SK-N-MC (cell line): ENCODE measurements around the gene ING1.

Source experiments
- EZH2 ChIP-seq: fragments of 200-600 bp; sonication (generic); IDR thresholded peaks from one replicate; pipeline ENCODE4 v1.6.1; 2017; ENCODE audit warnings: antibody characterized with exemption
- POLR2AphosphoS5 ChIP-seq: IDR thresholded peaks from 2 replicates; pipeline ENCODE4 v1.6.1; 2012; ENCODE audit warnings: mild to moderate bottlenecking, low read depth, low read length, borderline replicate concordance

DNA sequence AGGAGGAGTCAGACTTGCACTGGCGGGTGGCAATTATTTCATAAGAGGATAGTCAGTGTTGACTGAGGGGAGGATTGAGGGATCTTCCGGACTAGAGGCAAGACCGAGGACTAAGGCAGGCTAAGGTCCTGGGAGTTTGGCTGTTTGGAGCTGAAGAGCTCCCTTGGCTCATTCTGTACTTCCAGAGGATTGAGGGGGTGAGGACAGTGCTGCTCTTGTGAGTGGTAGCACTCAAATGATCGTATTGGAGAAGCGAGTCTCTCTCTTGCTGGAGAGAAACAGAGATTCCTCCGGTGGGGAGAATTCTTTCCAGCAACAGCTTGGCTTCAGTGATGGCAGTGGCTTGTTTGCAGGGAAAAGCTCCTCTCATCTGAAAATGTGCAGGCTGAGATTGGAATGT is 47.1 kb downstream of the ING1 start:
- TF ChIP-seq POLR2AphosphoS5 (no peak), EZH2 (no peak)
